ENCODE results near the gene SMAD3.
A peak's percentile ranks its signal among the peaks of the same experiment; 100 is the strongest.

Gene SMAD3

DNA sequence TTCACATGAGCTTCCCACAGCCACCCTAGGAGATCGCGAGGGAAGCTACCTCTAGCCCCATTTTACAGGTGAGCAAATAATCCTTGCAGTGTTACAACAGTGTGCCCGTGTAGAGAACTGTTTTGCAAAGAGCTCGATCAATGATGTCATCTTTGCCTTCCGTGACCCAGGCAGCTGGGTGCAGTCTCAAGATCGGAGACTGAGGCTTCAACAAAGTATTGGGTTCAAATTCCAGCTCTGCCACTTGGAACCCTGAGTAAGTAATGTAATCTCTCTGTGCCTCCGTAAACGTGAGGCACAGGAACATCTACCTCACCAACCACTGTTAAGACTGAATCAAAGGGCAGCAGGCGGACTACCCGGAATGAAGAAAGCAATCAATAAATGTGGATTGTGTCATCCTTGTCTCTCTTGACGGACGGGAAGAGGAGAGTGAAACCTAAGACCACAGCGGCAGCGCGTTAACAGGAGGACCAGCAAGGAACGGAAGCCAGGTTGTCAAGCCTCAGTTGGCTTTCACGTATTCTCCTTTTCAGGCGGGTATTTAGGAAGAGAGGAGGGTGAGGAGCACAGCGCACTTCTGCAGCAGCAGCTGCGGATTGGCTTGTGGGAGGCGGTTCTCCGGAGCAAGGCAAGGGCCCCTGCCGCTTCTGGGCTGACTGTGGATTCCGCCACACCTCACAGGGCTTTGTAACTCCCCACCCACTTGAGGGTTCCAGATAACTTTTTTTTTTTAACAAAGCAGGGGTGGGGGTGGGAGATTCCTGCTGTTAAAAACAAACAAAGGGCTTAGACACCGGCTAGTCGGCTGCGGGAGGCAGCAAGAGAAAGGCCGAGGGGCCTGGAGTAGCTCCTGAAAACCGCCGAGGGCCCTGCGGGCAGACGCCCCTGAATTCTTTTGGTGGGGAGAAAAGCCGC, 1.5 kb upstream of the SMAD3 start:
- DNase-seq (ENCODE audit: low read depth): peak; percentile 78
- peak overlapping the region; percentile 30 for H3K4me3 ChIP-seq (ENCODE audit: low read depth, low read length)
- no peak for TF ChIP-seq CTCF (conservative IDR thresholded peaks at IDR 0.05; ENCODE audit: low read depth, low read length)

DNA sequence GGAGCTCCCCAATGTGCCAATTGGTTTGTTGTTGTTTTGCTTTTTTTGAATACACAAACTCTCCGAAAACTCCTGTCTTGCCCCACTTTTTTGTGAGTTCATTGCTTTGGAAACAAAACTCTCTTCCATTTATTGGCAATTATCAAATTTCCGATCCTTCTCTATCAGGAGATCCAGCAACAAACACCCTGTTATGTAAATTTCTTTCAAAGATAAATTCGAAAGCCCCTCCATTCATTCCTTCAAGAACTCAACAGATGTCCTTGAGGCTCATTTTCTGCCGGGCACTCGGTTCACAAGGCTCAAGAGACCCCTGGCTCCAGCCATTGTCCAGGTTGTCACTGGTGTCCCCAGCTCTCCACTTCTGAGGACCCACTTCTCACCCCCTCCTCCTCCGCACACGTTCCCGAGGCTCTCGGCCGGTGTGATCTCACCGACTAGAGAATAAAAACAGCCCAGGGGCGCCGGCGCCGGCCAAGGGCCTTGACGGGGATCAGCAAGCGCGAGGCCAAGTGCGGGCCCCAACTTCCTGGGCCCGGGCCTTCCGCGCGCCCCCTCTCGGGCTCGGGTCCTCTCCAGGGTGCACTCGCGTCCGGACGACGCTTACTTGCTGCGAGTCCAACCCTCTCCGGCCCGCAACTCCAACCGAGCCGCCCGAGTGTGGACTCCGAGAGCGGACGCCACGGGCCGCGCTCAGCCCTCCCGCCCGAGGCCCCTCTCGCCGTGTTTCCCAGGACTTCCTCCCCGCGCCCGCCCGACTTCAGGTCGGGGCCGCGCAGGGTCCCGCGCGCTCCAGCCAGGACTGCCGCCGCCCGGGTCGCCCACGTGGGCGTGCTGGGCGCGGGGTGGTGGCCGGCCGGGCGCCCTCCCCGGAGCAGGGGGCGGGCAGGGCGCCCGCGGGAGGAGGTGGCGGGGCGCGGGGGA, 533 bp upstream of the SMAD3 start:
- H3K4me3 ChIP-seq (ENCODE audit: low read depth, low read length): peak overlapping the region; percentile 95
- TF ChIP-seq CTCF (conservative IDR thresholded peaks at IDR 0.05; ENCODE audit: low read depth, low read length): no peak
- no peak for DNase-seq (ENCODE audit: low read depth)

GRCh38 chr15:67066041-67066958, 898 bp downstream of the SMAD3 start:
- no peak for TF ChIP-seq CTCF (conservative IDR thresholded peaks at IDR 0.05; ENCODE audit: low read depth, low read length)
- peak overlapping the region; percentile 95 for H3K4me3 ChIP-seq (ENCODE audit: low read depth, low read length)
- no peak for DNase-seq (ENCODE audit: low read depth)

DNA sequence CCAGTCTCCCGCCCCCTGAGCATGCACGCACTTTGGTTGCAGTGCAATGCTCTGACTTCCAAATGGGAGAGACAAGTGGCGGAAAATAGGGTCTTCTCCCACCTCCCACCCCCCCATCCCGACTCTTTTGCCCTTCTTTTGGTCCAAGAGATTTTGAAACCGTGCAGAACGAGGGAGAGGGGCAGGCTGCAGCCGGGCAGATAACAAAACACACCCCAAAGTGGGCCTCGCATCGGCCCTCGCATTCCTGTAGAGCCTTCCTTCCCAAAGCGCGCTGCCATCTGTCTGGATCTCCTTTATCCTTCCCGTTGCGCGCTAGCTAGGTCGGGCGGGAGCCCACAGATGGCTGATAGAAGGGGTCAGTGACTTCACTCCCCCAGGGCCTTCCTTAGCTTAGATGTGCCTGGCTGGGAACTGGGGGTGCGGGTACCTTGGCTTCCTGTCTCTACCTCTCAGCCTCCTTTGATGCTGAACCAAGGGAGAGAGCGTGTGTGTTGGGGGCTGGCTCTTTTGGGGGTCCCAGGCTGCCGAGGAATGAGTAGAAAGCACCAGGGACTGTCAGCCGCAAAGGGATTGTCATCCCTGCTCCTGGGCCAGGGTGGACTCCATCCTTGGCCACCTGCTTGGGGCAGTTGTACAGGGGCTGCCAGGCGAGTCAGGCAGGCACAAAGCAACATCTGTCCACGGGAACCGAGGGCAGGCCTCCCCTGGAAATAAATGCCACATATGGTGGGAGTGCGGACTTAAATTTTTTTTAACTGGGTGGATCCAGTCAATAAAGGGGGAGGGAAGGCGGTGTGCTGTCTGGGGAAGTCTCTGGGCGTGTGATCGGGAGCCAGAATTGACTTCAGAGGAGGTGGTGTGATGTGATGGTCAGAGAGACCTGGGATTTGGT, 1.8 kb downstream of the SMAD3 start:
- TF ChIP-seq CTCF (conservative IDR thresholded peaks at IDR 0.05; ENCODE audit: low read depth, low read length): no peak
- H3K4me3 ChIP-seq (ENCODE audit: low read depth, low read length): peak overlapping the region; percentile 95
- no peak for DNase-seq (ENCODE audit: low read depth)

GRCh38 chr15:67067930-67068551, 2.6 kb downstream of the SMAD3 start:
- peak overlapping the region; percentile 95 for H3K4me3 ChIP-seq (ENCODE audit: low read depth, low read length)
- no peak for TF ChIP-seq CTCF (conservative IDR thresholded peaks at IDR 0.05; ENCODE audit: low read depth, low read length)
- peak; percentile 76 for DNase-seq (ENCODE audit: low read depth)

Measured in choroid plexus epithelial cell (primary cell).